OCI-LY1 (cell line): Measurements from ENCODE around the gene SHISA5.

ENCODE experiments used
- CTCF ChIP-seq: fragments of 200-600 bp; sonication (generic), shearing (Covaris generic); IDR thresholded peaks from 2 replicates; pipeline ENCODE4 v1.5.1; 2017; ENCODE audit warnings: mild to moderate bottlenecking, antibody characterized with exemption, low read length, moderate library complexity, mixed read lengths
- EZH2 ChIP-seq: fragments of 200-600 bp; sonication (generic), shearing (Covaris generic); IDR thresholded peaks from 2 replicates; pipeline ENCODE4 v1.8.0; 2017; ENCODE audit warnings: borderline replicate concordance, mixed run types, mild to moderate bottlenecking, antibody characterized with exemption, low read length, moderate library complexity, mixed read lengths

- TF ChIP-seq CTCF (no peak), EZH2 (no peak)
Observed at GRCh38 chr3:48423241-48423882, 80.6 kb downstream of the SHISA5 start.
